CD4-positive, alpha-beta memory T cell (primary cell): ENCODE measurements around the gene ATP1A2. TPM values are rescaled to one million over a fixed set of nuclear protein-coding genes. Genes with fewer than 3 reads are reported as not detected.

Experiments used
- CTCF ChIA-PET: fragments of 350-600 bp; sonication (Branson Sonifier 250); formaldehyde crosslinking; loops from one replicate; lab custom pipeline; 2021; ENCODE audit warnings: inconsistent platforms; ENCODE audit not compliant: partially characterized antibody; lab: Charles Lee
- POLR2A ChIA-PET: fragments of 350-600 bp; sonication (Branson Sonifier 250); formaldehyde crosslinking; loops from one replicate; lab custom pipeline; 2021; ENCODE audit not compliant: partially characterized antibody; lab: Charles Lee
- DNase-seq, 5 donors: peaks; one replicate each; pipeline versions ENCODE4 v3.0.0 to v3.0.0-alpha.2; 2020 to 2022; ENCODE audit warnings: mixed read lengths in 1 of 5
- H3K27ac ChIP-seq: one replicate; pipeline ENCODE4 v1.7.0; 2013; ENCODE audit warnings: low read depth, low read length
- H3K27me3 ChIP-seq: 2 replicates; pipeline ENCODE4 v1.7.0; 2013; ENCODE audit warnings: mild to moderate bottlenecking, low read length, moderate library complexity; ENCODE audit not compliant: insufficient read depth
- H3K36me3 ChIP-seq: 2 replicates; pipeline ENCODE4 v1.7.0; 2013; ENCODE audit warnings: mild to moderate bottlenecking, low read length, moderate library complexity; ENCODE audit not compliant: insufficient read depth
- H3K4me1 ChIP-seq: 2 replicates; pipeline ENCODE4 v1.7.0; 2013; ENCODE audit warnings: mild to moderate bottlenecking, low read length, moderate library complexity; ENCODE audit not compliant: insufficient read depth
- H3K4me3 ChIP-seq, 2 donors: one replicate each; pipeline ENCODE4 v1.7.0; 2013; ENCODE audit warnings: low read length in 2 of 2, mild to moderate bottlenecking in 1 of 2
- H3K9me3 ChIP-seq, 2 donors: one replicate each; pipeline ENCODE4 v1.7.0; 2013; ENCODE audit warnings: low read length in 2 of 2, control low read depth in 1 of 2; ENCODE audit not compliant: control insufficient read depth in 1 of 2
- H3K27ac Mint-ChIP-seq, 7 donors: one replicate each; pipeline ENCODE4 v1.8.0; 2020 to 2021; ENCODE audit warnings: mixed read lengths in 7 of 7, mild to moderate bottlenecking in 6 of 7, inconsistent platforms in 3 of 7, moderate library complexity in 3 of 7
- H3K27me3 Mint-ChIP-seq, 2 donors: one replicate each; pipeline ENCODE4 v1.8.0; 2020 to 2021; ENCODE audit warnings: mixed read lengths in 2 of 2
- H3K36me3 Mint-ChIP-seq, 2 donors: one replicate each; pipeline ENCODE4 v1.8.0; 2020 to 2021; ENCODE audit warnings: mixed read lengths in 2 of 2, inconsistent platforms in 1 of 2, mild to moderate bottlenecking in 1 of 2
- H3K4me1 Mint-ChIP-seq, 4 donors: one replicate each; pipeline ENCODE4 v1.8.0; 2020 to 2021; ENCODE audit warnings: mixed read lengths in 4 of 4, mild to moderate bottlenecking in 1 of 4
- H3K4me3 Mint-ChIP-seq, 8 donors: one replicate each; pipeline ENCODE4 v1.8.0; 2020 to 2021; ENCODE audit warnings: mixed read lengths in 8 of 8, mild to moderate bottlenecking in 7 of 8, moderate library complexity in 6 of 8, inconsistent platforms in 3 of 8
- H3K9me3 Mint-ChIP-seq, 8 donors: one replicate each; pipeline ENCODE4 v1.8.0; 2020 to 2021; ENCODE audit warnings: mixed read lengths in 8 of 8, mild to moderate bottlenecking in 5 of 8, inconsistent platforms in 3 of 8, moderate library complexity in 1 of 8
- intact Hi-C: fragments of 100-400 bp; cut with micrococcal nuclease; formaldehyde crosslinking; loops from one replicate; pipeline ENCODE4 v1.15.1; 2023
- polyA plus RNA-seq, 2 donors: library from polyadenylated mRNA; unstranded; fragments of 300-500 nt; fragmentation: Illumina TruSeq; gene quantifications; one replicate each; pipeline ENCODE4 v1.2.3, GENCODE V29; 2021
- total RNA-seq, 2 experiments: library from RNA; stranded (reverse); gene quantifications; one replicate each; pipeline ENCODE4 v1.2.3, GENCODE V29; 2021

Gene ATP1A2
- total and polyA plus RNA-seq, 4 experiments from 2014 or later = not detected

DNA sequence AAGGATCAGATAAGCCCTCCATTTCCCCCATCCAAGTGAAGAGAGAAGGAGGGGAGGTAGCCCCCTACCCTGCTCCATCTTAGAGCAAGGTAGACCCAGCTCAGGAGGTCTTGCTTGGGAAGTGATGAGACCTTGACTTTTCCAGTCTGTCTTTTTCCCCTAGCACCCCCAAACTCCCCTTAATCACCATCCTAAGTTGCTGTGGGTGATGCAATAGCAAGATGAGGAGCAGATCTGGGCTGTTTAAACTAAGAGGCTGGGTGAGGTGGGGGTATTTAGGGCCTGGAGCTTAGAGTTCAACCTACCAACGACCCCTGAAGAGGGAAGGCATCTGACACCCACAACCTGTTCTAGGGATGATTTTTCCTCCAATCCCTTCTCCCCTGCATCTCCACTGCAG is 1.7 kb downstream of the ATP1A2 start:
- Mint-ChIP-seq H3K4me1 (no peaks in the 10 kb centered on the region), H3K4me3 (no peak overlapping the region), H3K27me3 (peaks cover 4 to 34% of the 10 kb centered on the region in 2 donors), H3K27ac (no peak overlapping the region), H3K9me3 (no peaks in the 10 kb centered on the region), H3K36me3 (no peaks in the 10 kb centered on the region)
- no peak overlapping the region for H3K27ac ChIP-seq
- DNase-seq = no peak
- H3K36me3 ChIP-seq = no peaks in the 10 kb centered on the region
- no peaks in the 10 kb centered on the region for H3K27me3 ChIP-seq
- no peaks in the 10 kb centered on the region for H3K4me1 ChIP-seq
- intact Hi-C loops = no loop called here
- ChIA-PET POLR2A (no interaction called here), CTCF (interaction anchor here (0.8 kb wide), 1 partner anchor 71 kb away, joined by 4 read pairs; no protein-coding TSS in a partner anchor)
- H3K9me3 ChIP-seq = no peaks in the 10 kb centered on the region
- H3K4me3 ChIP-seq = no peak overlapping the region

DNA sequence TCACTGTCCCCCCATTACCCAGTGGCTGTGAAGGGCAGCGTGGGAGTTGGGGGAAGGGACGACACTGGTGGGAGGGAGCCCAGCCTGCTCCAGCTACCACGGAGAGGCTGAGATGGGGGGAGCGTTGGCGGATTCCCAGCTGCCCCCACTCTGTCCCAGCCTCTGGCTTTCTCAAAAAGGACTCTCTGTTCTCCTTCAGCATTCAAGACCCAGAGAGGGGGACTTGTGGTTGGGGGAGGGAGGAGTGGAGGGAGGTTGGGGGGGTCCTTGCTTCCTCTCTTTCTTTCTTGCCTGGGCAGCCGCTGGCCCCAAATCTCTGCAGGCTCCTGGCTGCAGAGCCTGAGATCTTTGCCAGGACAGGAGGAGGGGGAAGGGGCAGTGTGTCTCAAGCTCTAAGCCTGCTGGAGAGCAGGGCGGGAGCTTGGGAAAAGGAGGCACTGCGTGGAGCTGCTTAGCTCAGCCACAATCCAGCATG is 2.2 kb downstream of the ATP1A2 start:
- Histone ChIP-seq H3K27me3 (no peaks in the 10 kb centered on the region), H3K4me3 (no peak overlapping the region), H3K27ac (no peak overlapping the region), H3K4me1 (no peaks in the 10 kb centered on the region), H3K36me3 (no peaks in the 10 kb centered on the region), H3K9me3 (no peaks in the 10 kb centered on the region)
- intact Hi-C loops = no loop called here
- ChIA-PET CTCF (interaction anchor here (0.8 to 1.3 kb wide), 2 partner anchors 72 to 174 kb away, joined by 3 to 4 read pairs; no protein-coding TSS in a partner anchor), POLR2A (no interaction called here)
- DNase-seq = no peak
- Mint-ChIP-seq H3K4me3 (no peak overlapping the region), H3K36me3 (no peaks in the 10 kb centered on the region), H3K9me3 (no peaks in the 10 kb centered on the region), H3K27ac (no peak overlapping the region), H3K27me3 (peaks cover 4 to 29% of the 10 kb centered on the region in 2 donors), H3K4me1 (no peaks in the 10 kb centered on the region)

DNA sequence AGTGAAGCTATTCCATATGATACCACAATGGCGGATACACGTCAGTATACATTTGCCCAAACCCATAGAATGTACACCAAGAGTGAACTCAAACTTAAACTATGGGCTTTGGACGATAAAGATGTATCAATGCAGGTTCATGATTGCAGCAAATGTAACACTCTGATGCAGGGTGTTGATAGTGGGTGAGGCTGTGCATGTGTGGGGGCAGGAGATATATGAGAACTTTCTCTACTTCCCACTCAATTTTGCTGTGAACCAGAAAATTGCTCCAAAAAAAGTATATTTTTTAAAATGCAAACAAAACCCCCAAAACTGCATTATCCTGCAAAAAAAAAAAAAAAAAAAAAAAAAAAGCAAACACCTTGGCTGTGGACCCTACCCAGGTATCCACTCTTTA is 3.4 kb downstream of the ATP1A2 start:
- POLR2A ChIA-PET = no interaction called here
- Mint-ChIP-seq H3K27me3 (peaks cover 4 to 27% of the 10 kb centered on the region in 2 donors), H3K9me3 (no peaks in the 10 kb centered on the region), H3K27ac (peak overlapping the region in 1 of 7 donors; percentile 7), H3K4me1 (no peaks in the 10 kb centered on the region), H3K36me3 (no peaks in the 10 kb centered on the region), H3K4me3 (no peak overlapping the region)
- H3K4me3 ChIP-seq = no peak overlapping the region
- no peaks in the 10 kb centered on the region for H3K36me3 ChIP-seq
- DNase-seq = no peak
- no peaks in the 10 kb centered on the region for H3K4me1 ChIP-seq
- no peak overlapping the region for H3K27ac ChIP-seq
- no peaks in the 10 kb centered on the region for H3K27me3 ChIP-seq
- intact Hi-C loops = no loop called here
- H3K9me3 ChIP-seq = no peaks in the 10 kb centered on the region
- CTCF ChIA-PET = interaction anchor here (1.3 kb wide), 1 partner anchor 173 kb away, joined by 3 read pairs; no protein-coding TSS in a partner anchor

DNA sequence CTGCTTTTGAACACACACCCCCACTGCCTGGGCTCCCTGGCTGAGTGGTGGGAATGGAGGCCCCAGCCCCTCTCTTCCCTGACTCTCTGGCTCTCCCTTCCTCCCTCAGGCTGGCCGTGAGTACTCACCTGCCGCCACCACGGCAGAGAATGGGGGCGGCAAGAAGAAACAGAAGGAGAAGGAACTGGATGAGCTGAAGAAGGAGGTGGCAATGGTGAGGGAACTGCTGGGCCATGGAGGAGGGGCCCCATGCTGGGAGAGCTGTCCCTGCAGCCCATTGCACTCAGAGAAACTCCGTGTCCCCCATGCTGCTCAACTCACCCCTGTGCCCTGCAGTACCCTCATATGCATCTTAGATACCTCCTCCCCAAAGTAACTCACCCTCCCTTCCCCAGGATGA is 5.2 kb downstream of the ATP1A2 start:
- no peaks in the 10 kb centered on the region for H3K4me1 ChIP-seq
- H3K9me3 ChIP-seq = no peaks in the 10 kb centered on the region
- CTCF ChIA-PET = no interaction called here
- no peaks in the 10 kb centered on the region for H3K36me3 Mint-ChIP-seq
- no peak overlapping the region for H3K4me3 Mint-ChIP-seq
- H3K4me1 Mint-ChIP-seq = no peaks in the 10 kb centered on the region
- no peaks in the 10 kb centered on the region for H3K9me3 Mint-ChIP-seq
- intact Hi-C loops = no loop called here
- no peak overlapping the region for H3K27ac Mint-ChIP-seq
- POLR2A ChIA-PET = no interaction called here
- H3K27me3 ChIP-seq = no peaks in the 10 kb centered on the region
- H3K27ac ChIP-seq = no peak overlapping the region
- no peak overlapping the region for H3K4me3 ChIP-seq
- peaks cover 4 to 18% of the 10 kb centered on the region in 2 donors for H3K27me3 Mint-ChIP-seq
- no peaks in the 10 kb centered on the region for H3K36me3 ChIP-seq
- DNase-seq = no peak

DNA sequence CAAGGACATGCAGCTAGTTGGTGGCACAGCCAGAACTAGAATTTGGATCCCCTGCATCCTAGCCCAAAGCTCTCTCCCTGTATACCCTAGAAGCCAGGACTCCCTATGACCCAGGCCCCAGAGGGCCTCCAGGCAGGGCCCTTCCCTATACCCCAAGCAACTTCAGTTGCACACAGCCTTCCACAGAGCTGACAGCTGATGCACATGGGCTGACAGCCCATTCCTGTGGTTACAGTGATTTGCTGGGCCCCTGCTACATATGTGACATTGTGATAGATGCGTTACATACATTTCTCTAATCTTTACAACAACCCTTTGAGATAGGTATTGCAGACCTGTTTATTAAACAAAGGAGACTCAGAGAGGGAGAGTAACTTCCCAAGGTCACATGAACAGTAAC is 5.8 kb downstream of the ATP1A2 start:
- peaks cover 4 to 16% of the 10 kb centered on the region in 2 donors for H3K27me3 Mint-ChIP-seq
- no peak overlapping the region for H3K27ac ChIP-seq
- H3K27me3 ChIP-seq = no peaks in the 10 kb centered on the region
- no peak overlapping the region for H3K27ac Mint-ChIP-seq
- H3K36me3 ChIP-seq = no peaks in the 10 kb centered on the region
- no peaks in the 10 kb centered on the region for H3K9me3 ChIP-seq
- no peak overlapping the region for H3K4me3 ChIP-seq
- H3K36me3 Mint-ChIP-seq = no peaks in the 10 kb centered on the region
- H3K9me3 Mint-ChIP-seq = no peaks in the 10 kb centered on the region
- DNase-seq = no peak
- H3K4me1 ChIP-seq = no peaks in the 10 kb centered on the region
- intact Hi-C loops = no loop called here
- no peaks in the 10 kb centered on the region for H3K4me1 Mint-ChIP-seq
- CTCF ChIA-PET = no interaction called here
- H3K4me3 Mint-ChIP-seq = no peak overlapping the region
- POLR2A ChIA-PET = no interaction called here

DNA sequence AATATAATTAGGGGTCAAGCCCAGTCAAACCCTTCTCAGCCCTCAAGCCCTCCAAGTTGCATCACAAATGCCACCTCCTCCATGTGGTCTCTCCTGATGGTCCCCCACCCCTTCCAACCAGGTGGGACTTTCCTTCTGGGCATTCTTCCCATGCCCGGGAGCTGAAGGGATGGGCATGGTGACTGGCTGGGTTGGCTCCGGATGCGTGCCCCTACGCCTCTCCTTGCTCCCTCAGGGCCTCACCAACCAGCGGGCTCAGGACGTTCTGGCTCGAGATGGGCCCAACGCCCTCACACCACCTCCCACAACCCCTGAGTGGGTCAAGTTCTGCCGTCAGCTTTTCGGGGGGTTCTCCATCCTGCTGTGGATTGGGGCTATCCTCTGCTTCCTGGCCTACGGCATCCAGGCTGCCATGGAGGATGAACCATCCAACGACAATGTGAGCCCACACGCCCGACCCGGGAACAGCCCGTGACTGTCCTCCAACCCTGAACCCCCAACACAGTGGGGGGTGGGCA is 7.5 kb downstream of the ATP1A2 start:
- H3K9me3 ChIP-seq = no peaks in the 10 kb centered on the region
- no peak for DNase-seq
- CTCF ChIA-PET = no interaction called here
- Mint-ChIP-seq H3K27me3 (peaks cover 2 to 10% of the 10 kb centered on the region in 2 donors), H3K27ac (no peak overlapping the region), H3K4me1 (no peaks in the 10 kb centered on the region), H3K9me3 (no peaks in the 10 kb centered on the region), H3K36me3 (no peaks in the 10 kb centered on the region), H3K4me3 (no peak overlapping the region)
- H3K27ac ChIP-seq = no peak overlapping the region
- no peaks in the 10 kb centered on the region for H3K4me1 ChIP-seq
- POLR2A ChIA-PET = no interaction called here
- no peaks in the 10 kb centered on the region for H3K36me3 ChIP-seq
- H3K27me3 ChIP-seq = no peaks in the 10 kb centered on the region
- intact Hi-C loops = no loop called here
- no peak overlapping the region for H3K4me3 ChIP-seq

DNA sequence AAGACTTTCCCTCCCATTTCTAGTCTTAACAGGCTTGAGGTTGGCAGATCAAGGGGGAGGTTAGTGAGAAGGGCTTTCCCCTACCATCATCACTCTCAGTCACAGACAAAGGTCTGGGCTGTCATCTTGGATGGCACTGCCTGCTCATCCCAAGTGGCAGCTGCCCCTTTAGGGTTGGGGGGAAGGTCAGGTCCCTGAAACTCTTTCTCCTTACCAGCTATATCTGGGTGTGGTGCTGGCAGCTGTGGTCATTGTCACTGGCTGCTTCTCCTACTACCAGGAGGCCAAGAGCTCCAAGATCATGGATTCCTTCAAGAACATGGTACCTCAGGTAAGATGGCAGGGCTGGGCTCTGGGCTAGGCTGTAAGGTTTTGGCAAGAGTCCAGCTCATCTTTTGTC is 8.2 kb downstream of the ATP1A2 start:
- no peaks in the 10 kb centered on the region for H3K9me3 ChIP-seq
- Mint-ChIP-seq H3K27ac (no peak overlapping the region), H3K27me3 (peaks cover 1 to 8% of the 10 kb centered on the region in 2 donors), H3K4me3 (no peak overlapping the region), H3K9me3 (no peaks in the 10 kb centered on the region), H3K4me1 (no peaks in the 10 kb centered on the region), H3K36me3 (no peaks in the 10 kb centered on the region)
- ChIA-PET POLR2A (no interaction called here), CTCF (no interaction called here)
- no peaks in the 10 kb centered on the region for H3K36me3 ChIP-seq
- no peak overlapping the region for H3K4me3 ChIP-seq
- no peaks in the 10 kb centered on the region for H3K4me1 ChIP-seq
- DNase-seq = no peak
- H3K27me3 ChIP-seq = no peaks in the 10 kb centered on the region
- intact Hi-C loops = no loop called here
- no peak overlapping the region for H3K27ac ChIP-seq
